Stimulated activated CD8-positive, alpha-beta memory T cell treated with anti-CD3 and anti-CD28 coated beads, Interleukin-15, amount 100 ng/mL, for 24 hours (primary cell): ENCODE results near the gene GPR3.
"Not testable (repeated sequence)": the region's sequence is repeated elsewhere in the genome, so short reads cannot be mapped to it uniquely, and the experiment has no call there.

Source experiments
- DNase-seq: peaks from one replicate; pipeline ENCODE4 v3.0.0-alpha.2; 2020; ENCODE audit warnings: low read depth

The GPR3 gene

DNA sequence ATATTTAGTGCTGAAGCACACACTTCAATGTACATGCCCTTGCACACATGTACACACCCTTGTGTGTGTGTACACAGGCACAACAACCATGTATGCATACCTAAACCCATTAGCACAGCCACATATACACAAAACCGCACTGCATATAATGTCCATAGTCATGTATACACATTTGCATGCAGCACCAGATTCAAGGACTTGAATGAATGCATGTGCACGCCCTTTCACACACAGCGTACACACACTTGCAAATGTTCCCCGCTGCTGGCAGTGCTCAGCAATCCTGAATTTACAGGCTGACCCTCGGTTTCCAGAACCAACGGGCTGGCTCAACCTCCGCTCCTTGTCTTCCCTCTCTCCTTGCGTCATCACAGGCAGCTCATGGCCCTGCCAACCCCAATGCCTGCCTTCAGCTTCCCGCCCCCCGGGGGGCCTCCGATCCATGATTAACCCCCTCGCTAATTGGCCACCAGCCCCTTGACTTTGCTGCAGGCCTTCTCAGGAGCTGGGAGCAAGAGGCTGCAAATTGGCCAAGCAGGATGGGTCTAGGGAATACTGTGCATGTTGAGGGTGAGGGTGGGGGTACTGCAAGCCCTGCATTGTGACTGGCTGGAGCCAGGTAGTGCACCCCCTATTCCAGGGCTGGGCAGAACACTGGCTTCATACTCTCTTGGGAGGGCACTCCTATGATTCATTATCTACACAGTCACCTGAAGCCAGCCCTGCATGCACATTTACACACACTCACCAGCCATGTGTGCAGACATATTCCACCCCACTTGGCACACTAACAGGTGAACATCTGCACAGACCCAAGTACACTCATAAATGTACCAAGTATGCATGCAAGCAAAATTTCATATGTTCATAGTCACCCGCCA is 7.9 kb downstream of the GPR3 start:
- DNase-seq, result no peak

DNA sequence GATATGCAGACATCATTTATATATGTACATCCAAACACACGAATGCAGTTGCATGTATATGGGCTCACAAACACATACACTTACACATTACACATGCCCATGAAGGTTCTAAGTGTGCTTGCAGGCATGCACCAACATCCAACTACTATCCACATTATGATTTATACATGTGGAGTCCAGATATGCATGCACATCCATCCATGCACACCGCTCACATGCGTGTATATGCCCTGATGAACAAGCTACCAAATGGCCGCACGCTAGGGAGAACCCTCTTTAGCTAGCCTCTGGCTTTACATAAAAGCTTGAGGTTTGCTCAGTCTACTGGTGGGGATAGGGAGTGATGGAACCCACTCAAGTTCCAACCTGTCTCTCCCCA is 8.5 kb downstream of the GPR3 start:
- no peak for DNase-seq

DNA sequence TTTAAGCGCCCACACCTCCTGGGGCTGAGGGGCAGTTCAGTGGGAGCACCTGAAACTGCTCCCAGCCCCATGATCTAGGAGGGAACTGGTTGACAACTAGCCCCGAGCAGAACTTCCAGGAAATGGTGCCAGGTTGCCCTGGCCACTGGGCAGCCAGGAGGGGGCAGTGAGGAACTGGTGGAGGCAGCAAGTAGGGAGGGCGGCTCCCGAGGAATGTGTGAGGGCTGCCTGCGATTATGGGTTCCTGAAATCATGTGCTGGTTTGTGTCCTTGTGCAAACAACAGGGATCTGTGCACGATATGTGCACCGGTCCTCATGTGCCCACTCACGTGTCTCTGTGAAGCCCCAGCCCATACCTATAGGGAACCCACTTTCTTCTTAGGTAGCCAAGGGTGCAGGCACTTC is 9.9 kb downstream of the GPR3 start:
- DNase-seq, result no peak

DNA sequence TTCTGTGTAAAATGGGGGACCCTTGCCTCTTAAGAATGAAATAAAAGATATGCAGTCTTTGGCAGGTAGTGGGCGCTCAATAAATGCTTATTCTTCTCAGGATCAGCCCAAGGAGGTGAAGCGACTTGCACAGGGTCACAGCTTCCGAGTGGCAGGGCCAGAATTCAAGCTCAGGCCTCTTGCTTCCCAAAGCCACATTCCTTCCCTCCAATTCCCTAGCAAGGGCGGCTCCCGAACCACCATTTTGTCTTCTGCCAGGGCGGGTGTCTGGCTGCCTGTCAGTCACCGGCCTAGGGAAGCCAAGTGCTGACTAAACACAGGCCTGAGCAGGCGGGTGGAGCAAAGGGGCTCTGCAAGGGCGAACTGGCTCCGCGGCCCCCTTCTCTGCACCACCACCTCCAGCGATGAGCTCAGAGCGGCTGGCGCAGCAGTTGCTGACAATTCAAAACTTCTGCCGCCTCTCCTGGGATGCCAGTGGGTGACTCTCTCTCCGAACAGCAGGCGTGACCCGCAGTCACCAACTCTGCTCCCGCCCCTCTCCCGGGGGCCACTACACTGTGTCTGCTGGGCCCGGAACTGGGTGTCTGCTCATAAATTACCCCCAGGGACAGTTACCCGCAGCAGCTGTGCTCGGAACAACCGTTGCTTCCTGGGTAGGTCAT is 10.8 kb downstream of the GPR3 start:
- DNase-seq, result no peak

DNA sequence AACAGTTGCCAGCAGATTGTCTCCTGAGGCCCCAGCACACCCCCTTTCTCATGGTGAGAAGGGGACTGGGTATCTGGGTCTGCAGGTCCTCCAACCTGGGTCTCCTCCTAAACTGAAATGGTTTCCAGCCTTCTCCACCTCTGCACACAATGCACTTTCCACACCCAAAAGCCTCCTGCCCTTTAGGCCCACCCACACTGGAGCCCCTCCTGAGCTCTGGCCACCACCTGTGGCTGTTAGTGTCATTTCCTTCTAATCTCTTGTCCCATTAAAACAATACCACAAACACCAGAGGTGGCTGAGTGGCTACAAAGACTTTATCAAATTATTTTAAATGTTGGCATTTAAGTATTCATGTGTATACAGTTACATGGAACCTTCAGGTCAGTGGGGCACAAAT is 11.5 kb downstream of the GPR3 start:
- no peak for DNase-seq

DNA sequence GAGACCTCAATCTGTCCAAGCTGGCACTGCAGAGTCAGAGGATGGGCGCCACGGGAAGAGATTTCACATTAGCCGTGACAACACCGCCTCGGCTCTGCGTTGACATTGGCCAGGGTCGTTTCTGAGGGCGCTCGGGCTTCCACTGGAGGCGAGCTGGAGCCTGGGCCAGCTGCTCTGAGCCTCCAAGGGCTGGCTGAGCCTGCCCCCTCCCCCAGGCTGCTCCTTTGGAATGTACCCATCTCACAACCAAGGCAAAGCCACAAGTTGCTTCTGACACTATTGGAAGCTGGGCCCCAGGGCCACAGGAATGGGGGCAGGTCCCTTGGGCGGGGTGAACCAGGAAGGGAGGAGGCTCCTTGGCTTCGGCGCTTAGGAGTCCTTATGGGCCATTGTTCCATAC is 12.7 kb downstream of the GPR3 start:
- no peak for DNase-seq

DNA sequence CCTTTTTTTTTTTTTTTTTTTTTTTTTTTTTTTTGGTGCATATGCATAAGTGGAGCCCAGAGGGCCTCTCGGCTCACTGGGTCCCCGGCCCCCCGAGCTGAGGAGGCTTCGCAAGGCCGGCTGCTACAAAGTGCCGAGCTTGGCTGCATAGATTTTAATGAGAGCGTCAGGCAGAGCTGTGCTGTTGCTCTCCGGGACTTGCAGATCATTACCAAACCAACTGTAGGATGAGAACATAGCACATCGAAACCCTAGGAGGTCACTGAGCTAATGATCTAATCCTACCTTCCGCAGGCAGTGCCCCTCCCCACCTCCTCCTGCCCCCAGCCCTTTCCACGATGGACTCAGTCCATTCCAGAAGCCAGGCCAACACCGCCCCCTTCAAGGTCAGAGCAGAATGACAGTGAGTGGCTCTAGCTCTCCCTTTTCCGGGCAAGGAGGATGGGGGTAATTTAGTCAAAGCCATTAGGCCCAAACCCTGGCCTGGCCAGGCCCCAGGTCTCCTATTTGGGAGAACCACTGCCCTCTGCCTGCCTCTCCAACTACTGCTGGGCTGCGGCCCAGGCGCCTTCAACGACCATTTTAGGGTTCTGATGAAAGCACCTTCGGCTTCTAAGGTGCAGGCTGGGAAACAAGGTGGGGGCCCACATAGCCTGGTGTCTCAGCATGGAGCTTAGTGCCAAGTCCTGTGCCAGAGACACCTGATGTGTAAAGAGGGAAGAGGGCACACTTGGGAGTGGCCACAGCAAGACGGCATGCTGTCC is 13.4 kb downstream of the GPR3 start:
- not testable (repeated sequence) for DNase-seq

DNA sequence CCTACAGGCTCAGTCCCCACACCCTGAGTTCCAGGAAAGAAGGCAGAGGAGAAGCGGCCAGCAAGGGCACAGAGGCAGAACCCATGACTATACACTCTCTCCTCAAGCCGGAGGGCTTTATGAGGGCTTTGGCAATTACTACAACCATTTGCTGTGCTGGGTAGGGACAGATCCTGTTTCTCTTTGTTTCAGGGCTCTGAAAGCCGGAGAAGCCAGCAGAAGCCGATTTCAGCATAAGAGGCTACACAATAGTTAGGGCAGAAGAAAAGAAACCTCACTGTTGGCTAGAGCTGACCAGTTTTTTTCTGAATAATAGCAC is 13.9 kb downstream of the GPR3 start:
- DNase-seq, result no peak

DNA sequence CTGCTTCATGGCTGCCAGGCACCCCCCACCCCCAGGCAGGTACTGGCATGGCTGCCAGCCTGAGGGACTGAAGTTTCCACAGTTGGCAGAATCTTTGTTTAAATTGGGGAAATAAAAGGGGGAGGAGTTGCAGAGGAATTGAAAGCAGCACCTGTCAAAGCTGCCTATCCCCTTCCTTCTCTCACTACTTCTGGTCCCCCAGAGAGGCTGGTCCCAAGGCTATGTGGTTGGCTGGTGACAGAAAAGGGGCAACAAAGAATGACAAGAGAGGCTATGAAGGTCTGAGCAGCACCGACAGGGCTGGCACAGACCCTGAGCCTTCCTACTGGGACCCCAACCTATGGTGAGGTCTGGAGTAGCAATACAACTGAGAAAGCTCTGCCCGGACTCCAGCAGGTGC is 14.4 kb downstream of the GPR3 start:
- not testable (repeated sequence) for DNase-seq

DNA sequence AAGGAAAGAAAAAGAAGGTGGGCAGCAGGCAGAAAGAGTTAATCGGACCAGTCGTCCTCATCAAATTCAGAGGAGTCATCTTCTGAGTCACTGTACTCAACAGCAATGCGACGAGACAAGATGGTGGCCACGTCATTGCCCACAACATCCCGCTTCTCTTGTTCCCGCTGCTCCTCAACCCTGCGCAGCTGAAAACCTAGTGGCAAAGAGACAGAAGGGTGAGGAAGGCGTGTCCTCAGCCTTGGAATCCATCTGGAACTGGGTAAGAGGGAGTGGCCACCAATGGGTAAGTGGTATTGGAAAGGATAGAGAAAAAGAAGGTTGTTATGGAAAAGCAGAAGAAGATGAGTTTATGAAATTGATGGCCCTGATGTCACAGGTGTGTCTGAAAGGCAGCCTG is 15.7 kb downstream of the GPR3 start:
- no peak for DNase-seq

DNA sequence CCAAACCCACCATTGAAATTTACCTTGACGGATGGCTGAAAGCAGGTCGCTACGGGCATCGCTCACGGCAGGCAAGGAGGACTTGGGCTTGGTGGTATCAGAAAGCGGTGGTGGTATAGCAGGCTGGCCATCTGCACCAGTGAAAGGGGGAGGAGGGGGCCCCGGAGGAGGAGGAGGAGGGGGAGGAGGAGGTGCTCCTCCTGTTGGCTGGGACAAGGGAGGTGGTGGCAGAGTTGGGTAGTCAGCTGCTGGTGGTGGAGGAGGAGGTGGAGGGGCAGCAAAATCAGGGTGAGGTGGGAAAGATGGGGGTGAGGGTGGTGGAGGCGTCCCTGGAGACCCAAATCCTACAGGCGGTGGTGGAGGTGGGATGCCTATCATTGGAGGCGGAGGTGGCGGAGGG is 17.2 kb downstream of the GPR3 start:
- no peak for DNase-seq

DNA sequence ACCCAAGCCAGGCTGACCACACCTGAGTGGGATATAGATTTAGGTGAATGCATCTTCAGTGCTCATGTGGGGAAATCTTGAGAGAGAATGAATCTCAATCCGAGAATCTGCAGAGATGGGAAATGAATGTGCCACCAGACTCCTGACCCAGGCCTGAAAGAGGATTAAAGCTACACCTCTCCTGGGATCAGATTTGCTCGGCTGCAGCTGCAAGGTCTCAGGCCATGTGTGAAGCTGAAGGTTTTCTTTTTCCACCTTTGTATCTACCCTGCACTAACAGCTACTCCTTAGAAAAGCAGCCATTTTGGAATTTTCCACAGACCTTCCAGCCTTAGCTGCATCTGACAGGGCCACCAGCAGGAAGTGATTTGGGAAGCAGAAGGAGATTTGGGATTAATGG is 18.3 kb downstream of the GPR3 start:
- DNase-seq, result no peak

DNA sequence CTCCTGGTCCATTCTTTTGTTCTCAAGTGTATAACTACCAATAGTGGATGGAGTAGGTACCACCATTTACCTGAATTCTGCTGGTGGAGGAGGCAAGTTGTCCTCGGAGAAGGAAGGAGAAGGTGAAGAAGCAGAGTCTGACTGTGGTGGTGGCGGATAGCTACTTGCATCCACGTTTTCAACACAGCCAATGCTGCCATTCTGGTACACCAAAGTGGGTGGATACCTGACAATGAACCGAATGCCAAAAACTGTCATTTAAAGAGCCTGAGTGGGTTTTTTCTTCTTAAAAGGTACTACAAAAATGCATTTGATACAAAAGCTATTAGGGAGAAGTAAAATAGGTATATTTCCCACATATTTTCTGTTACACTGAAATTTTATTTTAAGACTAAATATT is 20.1 kb downstream of the GPR3 start:
- DNase-seq, result no peak

DNA sequence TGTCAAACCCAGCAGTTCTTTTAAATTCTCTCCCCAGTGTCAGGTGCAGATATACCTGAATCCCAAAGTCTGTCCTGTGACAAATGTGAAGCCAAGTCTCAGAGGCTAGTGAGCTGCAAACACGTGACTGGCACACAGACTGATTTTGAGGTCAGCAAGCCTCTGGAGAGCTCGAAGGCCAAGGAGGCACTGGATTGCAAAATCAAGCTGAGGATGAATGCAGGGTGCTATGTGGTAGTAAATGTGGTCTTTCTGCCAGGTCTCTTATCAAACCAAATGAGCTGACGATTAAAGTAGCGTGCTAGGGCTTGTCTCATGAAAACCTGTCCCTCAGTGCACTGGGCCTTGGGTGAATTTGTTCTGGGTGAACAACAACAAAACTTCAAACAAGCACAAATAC is 20.6 kb downstream of the GPR3 start:
- DNase-seq, result no peak

DNA sequence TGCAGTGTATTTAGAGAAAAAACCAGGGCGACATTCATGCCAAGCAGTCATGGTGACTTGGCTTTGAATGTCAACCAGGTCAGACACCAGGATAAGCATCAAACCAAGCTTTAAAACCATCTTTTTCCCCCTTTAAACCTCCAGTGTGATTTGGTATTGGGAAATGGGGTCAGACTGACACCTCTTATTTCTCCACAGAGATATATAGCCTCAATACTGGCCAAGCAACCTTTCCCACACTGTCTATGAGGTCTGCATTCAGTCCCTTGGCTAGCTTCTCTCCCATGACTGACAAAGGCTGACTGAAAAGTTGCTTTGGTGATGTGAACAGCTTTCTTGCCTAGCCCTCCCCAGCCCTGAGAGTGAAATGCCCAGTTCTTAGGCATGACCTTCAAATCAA is 21.7 kb downstream of the GPR3 start:
- DNase-seq, result no peak

DNA sequence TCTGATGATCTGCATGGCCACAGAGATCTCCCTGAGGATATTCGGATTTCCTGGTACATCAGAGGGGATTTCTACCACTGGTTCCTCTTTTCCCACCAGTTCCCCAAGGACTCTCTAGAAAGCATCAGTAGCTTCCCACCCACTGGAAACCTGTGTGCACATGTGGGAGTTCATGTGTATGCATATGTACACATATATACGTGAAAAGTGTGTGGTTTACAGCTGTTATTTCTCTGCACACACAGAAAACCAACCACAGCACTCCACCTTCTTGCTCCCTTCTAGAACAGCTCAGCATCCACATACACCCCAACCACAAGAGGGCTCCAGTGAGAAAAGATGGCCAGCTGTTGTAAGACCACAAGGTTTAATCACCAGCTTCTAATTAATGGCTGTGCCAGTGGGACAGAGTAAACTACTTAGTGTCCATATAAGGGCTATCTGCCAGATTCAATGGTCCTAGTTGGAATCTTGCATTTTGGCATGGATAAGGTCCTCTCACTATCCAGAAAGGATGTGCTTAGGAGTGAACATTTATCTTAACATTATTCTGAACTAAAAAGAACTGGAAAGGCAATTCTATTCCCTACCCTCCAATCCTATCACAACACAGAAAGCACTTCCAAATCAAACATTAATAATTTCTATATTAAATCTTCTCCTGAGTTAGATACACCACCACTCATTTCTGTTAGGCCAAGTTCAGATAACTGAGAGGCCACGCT is 24.1 kb downstream of the GPR3 start:
- DNase-seq, result no peak

DNA sequence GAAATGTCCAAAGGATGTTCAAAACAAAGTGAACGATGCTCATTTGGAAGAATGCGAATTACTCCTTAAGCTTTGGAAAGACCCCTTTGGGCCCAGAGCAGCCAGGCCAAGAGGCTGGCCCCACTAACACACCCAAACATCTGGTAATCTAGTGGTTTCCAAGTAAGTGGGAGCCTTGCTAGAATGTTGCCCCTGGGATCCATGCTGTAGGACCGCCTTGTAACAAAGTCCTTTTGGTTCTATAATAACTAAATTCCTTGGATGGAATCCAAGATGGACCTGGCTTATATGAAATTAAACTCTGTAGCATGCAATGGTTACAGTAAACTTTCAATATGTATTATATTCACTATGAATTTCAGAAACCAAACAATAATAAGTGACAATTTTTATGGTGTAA is 25.3 kb downstream of the GPR3 start:
- DNase-seq, result no peak

DNA sequence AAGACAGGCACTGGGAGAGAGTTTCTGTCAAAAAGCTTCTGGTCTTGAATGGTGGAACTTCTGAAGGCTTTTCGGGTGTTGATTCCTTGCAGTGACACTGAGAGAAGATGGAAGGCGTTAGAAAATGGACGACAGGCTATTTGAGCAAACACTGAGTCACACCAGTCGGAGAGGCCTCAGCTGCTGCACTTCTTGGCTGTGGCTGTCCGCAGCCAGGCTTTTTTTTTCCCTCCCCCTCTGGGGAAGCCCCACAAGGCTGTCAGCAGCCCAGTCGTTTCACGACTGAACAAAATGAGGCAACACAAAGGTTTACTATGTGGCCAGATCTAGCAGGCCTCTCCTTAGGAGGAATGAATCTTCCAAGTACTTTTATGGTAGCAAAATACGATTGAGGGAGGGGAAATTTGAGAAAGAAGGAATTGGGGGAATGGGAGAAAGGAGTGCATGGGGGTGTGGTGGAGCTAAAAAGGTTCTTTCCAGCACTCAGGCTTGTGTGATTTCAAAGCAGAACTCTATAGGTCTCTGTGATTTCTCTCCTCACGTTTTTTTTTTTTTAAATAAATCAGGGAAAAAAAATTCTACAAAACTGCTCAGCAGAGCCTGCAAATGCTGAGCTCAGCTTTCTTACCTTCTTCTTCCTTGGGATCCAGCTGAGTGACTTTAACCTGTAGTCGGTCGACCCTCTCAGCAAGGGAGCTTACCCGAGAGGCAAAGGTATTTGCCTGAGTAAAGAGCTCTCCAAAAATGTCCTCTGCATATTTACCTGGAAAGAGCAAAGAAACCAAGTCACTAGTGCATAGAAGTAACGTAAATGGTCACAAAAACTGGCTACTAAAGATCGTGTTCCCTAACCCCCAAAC is 26.1 kb downstream of the GPR3 start:
- DNase-seq, result no peak

DNA sequence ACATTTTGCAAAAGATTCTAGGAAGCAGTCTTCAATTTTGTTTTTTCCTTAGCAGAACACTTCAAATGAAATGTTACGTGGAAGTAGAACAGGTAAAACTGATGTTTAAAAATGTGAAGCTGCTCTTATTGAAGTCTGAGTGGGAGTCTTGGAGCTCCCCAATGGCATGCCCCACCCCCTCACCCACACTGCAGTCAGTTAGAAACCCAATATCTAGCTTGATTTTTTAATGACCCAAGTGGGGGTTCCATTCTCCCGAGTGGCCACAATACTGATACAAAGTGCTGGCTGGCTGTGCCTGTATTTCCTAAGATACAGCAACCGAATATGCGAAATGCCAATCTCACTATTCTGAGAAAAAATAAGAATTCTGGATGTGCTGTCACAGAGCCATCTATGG is 31.3 kb downstream of the GPR3 start:
- no peak for DNase-seq

DNA sequence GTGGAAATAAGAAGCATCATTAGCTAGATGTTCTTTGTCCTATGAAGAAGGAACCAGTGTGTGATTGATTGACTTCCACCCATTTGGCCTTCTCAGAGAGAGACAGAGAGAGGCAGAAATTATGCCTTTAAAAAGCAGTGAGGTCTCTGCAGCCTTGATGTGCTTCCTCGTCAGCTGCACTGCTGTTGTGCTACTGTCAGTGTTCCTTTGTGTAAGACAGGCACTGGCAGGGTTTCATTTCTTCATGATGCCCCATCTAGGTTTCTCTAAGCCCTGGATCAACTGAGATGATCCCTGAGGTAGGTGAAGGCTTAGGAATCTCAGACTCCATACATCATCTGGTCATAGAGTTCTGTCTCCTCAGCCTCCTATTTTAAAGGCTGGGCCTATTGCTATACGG is 34.9 kb downstream of the GPR3 start:
- DNase-seq, result no peak

DNA sequence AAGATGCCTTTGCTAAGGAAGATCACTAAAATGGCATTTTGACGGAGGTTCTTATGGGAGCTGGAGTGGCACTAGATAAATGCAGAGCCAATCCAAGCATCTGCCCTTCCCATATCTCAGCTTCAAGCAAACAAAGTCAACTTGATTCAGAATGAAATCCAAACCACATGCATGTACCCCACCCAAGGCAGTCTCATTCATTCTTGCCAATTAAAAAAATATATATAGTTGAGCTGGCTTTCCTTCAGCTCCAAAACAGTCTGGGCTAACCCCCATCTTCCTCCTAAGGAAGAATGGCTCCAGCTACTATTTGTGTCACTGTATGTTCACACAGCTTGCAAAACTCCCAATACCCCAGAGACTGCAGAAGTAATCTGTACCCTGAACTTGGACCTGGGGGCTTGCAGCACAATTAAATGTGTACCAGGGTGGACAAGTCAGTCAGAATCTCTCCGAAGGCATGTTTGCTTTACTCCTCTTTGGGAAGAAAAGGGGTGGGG is 35.4 kb downstream of the GPR3 start:
- no peak for DNase-seq
